Tibial nerve (tissue), 3 donors: ENCODE measurements around the gene KCNMA1.

ENCODE experiments used
- POLR2A ChIP-seq, 2 donors: fragments of 450-650 bp; IDR thresholded peaks; one replicate each; pipeline ENCODE4 v1.6.1; 2017; ENCODE audit warnings: antibody characterized with exemption in 2 of 2, mild to moderate bottlenecking in 2 of 2, moderate library complexity in 2 of 2
- TF ChIP-seq, protein P1 (sequence below), 5 experiments: fragments of 200-600 bp in 3 of 5; fragments of 450-650 bp in 2 of 5; sonication (generic) in 3 of 5; IDR thresholded peaks; one replicate each; pipeline ENCODE4 v1.5.1; 2016 to 2019; ENCODE audit warnings: antibody characterized with exemption in 5 of 5, mild to moderate bottlenecking in 3 of 5, moderate library complexity in 2 of 5

DNA sequence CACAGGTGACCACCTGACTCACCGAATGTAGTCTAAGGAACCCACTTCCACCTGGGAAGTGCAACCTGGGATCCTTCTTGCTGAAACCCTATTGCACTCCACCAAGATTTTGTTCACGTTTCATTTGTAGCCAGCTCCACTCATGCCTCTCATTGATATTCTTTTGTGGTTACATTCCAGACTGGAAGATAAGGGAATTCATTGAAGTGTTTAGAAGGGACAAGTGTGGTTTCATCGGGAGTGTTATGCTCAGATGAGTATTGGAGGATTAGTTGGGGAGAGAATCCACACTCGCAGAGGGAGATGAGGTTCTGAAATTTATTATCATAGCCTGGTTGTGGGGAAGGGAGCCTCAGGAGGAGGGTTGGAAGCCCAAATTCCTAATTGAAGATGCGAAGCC lies 320.4 kb downstream of the KCNMA1 start:
- TF ChIP-seq, protein P1, sequence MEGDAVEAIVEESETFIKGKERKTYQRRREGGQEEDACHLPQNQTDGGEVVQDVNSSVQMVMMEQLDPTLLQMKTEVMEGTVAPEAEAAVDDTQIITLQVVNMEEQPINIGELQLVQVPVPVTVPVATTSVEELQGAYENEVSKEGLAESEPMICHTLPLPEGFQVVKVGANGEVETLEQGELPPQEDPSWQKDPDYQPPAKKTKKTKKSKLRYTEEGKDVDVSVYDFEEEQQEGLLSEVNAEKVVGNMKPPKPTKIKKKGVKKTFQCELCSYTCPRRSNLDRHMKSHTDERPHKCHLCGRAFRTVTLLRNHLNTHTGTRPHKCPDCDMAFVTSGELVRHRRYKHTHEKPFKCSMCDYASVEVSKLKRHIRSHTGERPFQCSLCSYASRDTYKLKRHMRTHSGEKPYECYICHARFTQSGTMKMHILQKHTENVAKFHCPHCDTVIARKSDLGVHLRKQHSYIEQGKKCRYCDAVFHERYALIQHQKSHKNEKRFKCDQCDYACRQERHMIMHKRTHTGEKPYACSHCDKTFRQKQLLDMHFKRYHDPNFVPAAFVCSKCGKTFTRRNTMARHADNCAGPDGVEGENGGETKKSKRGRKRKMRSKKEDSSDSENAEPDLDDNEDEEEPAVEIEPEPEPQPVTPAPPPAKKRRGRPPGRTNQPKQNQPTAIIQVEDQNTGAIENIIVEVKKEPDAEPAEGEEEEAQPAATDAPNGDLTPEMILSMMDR (IDR thresholded peaks at IDR 0.05), result no peak
- no peak for TF ChIP-seq POLR2A (IDR thresholded peaks at IDR 0.05)
